SU-DHL-6 (cell line): ENCODE measurements around the gene RAPGEF4.

ENCODE experiments used
- H2AFZ ChIP-seq: fragments of 200-600 bp; sonication (generic); 2 replicates; pipeline ENCODE4 v1.6.1; 2014; ENCODE audit warnings: low read depth, mild to moderate bottlenecking, moderate library complexity, mixed read lengths, antibody characterized with exemption, low read length; ENCODE audit not compliant: severe bottlenecking
- H3F3A ChIP-seq: fragments of 200-600 bp; shearing (Covaris generic); 2 replicates; pipeline ENCODE4 v1.6.0; 2016; ENCODE audit warnings: antibody characterized with exemption, mild to moderate bottlenecking; ENCODE audit not compliant: insufficient read depth
- H3K27ac ChIP-seq: fragments of 200-600 bp; sonication (generic); 2 replicates; pipeline ENCODE4 v1.5.1; 2016; ENCODE audit warnings: low read depth, mild to moderate bottlenecking, low read length, moderate library complexity, mixed read lengths
- H3K27me3 ChIP-seq: fragments of 200-600 bp; sonication (generic), shearing (Covaris generic); 2 replicates; pipeline ENCODE4 v1.6.0; 2014; ENCODE audit warnings: mild to moderate bottlenecking, low read length
- H3K36me3 ChIP-seq: fragments of 200-600 bp; sonication (generic); 2 replicates; pipeline ENCODE4 v1.6.1; 2014; ENCODE audit warnings: mild to moderate bottlenecking, low read length, mixed read lengths
- H3K4me2 ChIP-seq: fragments of 300-600, 200-600 bp; shearing (Covaris generic), sonication (generic); 2 replicates; pipeline ENCODE4 v1.6.0; 2014; ENCODE audit warnings: low read length, low read depth, mild to moderate bottlenecking; ENCODE audit not compliant: poor library complexity, severe bottlenecking
- H3K4me3 ChIP-seq: fragments of 200-600 bp; sonication (generic); 2 replicates; pipeline ENCODE4 v1.5.1; 2014; ENCODE audit warnings: antibody characterized with exemption, low read length, mild to moderate bottlenecking, mixed read lengths; ENCODE audit not compliant: insufficient read depth, poor library complexity, severe bottlenecking
- H3K79me2 ChIP-seq: fragments of 200-600 bp; sonication (generic); 2 replicates; pipeline ENCODE4 v1.6.1; 2014; ENCODE audit warnings: mild to moderate bottlenecking, low read length, moderate library complexity; ENCODE audit not compliant: insufficient read depth
- H3K9ac ChIP-seq: fragments of 200-600 bp; sonication (generic); 2 replicates; pipeline ENCODE4 v1.7.0; 2014; ENCODE audit warnings: mild to moderate bottlenecking, low read length
- H3K9me2 ChIP-seq: fragments of 200-600 bp; sonication (generic); replicated peaks from 2 replicates; pipeline ENCODE4 v1.6.1; 2014; ENCODE audit warnings: low read length; ENCODE audit not compliant: insufficient read depth
- H3K9me3 ChIP-seq: fragments of 200-600 bp; sonication (generic); 2 replicates; pipeline ENCODE4 v1.6.1; 2014; ENCODE audit warnings: low read length, mixed read lengths; ENCODE audit not compliant: insufficient read depth
- H4K20me1 ChIP-seq: fragments of 200-600 bp; sonication (generic); 2 replicates; pipeline ENCODE4 v1.6.1; 2014; ENCODE audit warnings: low read depth, mild to moderate bottlenecking, antibody characterized with exemption, low read length, moderate library complexity, mixed read lengths
- EZH2phosphoT487 ChIP-seq: fragments of 200-600 bp; sonication (generic), shearing (Covaris generic); conservative IDR thresholded peaks from 2 replicates; pipeline ENCODE4 v1.6.1; 2018; ENCODE audit warnings: mild to moderate bottlenecking, antibody characterized with exemption, low read length, moderate library complexity, mixed read lengths
- TF ChIP-seq, protein P1 (sequence below): fragments of 200-600 bp; sonication (generic); IDR thresholded peaks from one replicate; pipeline ENCODE4 v1.5.1; 2017; ENCODE audit warnings: antibody characterized with exemption, mild to moderate bottlenecking, low read length, moderate library complexity; ENCODE audit not compliant: insufficient read depth, poor library complexity, severe bottlenecking

Gene RAPGEF4

GRCh38 chr2:172860336-172860707, 124.7 kb downstream of the RAPGEF4 start:
- Histone ChIP-seq H3K36me3 (no peaks in the 10 kb centered on the region), H2AFZ (no peak overlapping the region), H3F3A (no peaks in the 10 kb centered on the region), H3K9me3 (no peaks in the 10 kb centered on the region), H3K4me3 (no peak overlapping the region), H3K79me2 (no peaks in the 10 kb centered on the region), H3K9ac (no peak overlapping the region), H3K27ac (no peak overlapping the region), H3K9me2 (no peaks in the 10 kb centered on the region), H3K4me2 (no peak overlapping the region), H3K27me3 (no peaks in the 10 kb centered on the region), H4K20me1 (no peaks in the 10 kb centered on the region)
- TF ChIP-seq EZH2phosphoT487, result no peak
- TF ChIP-seq, protein P1, sequence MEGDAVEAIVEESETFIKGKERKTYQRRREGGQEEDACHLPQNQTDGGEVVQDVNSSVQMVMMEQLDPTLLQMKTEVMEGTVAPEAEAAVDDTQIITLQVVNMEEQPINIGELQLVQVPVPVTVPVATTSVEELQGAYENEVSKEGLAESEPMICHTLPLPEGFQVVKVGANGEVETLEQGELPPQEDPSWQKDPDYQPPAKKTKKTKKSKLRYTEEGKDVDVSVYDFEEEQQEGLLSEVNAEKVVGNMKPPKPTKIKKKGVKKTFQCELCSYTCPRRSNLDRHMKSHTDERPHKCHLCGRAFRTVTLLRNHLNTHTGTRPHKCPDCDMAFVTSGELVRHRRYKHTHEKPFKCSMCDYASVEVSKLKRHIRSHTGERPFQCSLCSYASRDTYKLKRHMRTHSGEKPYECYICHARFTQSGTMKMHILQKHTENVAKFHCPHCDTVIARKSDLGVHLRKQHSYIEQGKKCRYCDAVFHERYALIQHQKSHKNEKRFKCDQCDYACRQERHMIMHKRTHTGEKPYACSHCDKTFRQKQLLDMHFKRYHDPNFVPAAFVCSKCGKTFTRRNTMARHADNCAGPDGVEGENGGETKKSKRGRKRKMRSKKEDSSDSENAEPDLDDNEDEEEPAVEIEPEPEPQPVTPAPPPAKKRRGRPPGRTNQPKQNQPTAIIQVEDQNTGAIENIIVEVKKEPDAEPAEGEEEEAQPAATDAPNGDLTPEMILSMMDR, result no peak

- Histone ChIP-seq H3K79me2 (no peaks in the 10 kb centered on the region), H4K20me1 (no peaks in the 10 kb centered on the region), H3K4me2 (no peak overlapping the region), H3K9me2 (no peaks in the 10 kb centered on the region), H2AFZ (no peak overlapping the region), H3K27ac (no peak overlapping the region), H3K27me3 (no peaks in the 10 kb centered on the region), H3K9me3 (no peaks in the 10 kb centered on the region), H3K9ac (no peak overlapping the region), H3K36me3 (no peaks in the 10 kb centered on the region), H3K4me3 (no peak overlapping the region), H3F3A (no peaks in the 10 kb centered on the region)
- no peak for TF ChIP-seq EZH2phosphoT487
- TF ChIP-seq, protein P1, result no peak
Observed at GRCh38 chr2:172861098-172861497, 125.5 kb downstream of the RAPGEF4 start.

DNA sequence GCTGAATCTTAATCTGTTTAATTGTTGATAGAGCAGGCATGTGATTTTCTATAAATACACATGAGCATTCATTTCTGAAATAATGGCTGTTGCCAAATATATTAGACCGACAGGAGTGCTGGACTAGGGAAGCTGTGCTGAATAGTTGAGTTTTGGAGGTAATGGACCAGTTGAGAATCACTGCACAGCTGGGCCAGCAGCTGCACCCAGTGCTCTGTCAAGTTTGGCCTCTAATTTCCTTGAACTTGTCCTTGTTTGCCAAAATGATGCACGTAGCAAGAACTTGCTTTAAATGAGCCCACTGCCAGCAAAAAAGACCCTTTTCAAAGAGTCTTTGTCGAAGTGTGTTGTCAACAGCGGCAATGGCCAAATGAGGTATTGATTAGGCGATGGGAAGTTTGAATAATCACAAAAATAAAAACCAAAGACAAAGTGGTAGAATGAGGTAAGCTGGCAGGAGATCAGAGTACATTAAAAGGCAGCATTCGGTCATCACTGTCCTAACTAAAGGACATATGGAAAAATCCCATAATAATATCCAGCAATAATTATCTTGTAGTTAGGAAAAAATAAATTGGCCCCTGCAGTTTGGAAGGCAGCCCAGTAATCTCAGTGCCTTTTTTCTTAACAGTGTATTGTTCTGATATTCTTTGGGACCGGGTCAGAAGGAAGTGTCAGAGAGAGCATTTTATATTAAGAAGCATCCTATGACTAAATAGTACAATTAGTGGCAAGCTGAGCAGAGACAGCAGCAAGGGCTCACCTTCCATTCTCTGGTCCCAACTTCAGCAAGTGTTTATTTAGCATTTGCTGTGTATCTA, 126.2 kb downstream of the RAPGEF4 start:
- no peaks in the 10 kb centered on the region for H3F3A ChIP-seq
- H3K9me2 ChIP-seq, result no peaks in the 10 kb centered on the region
- no peak overlapping the region for H2AFZ ChIP-seq
- no peak for TF ChIP-seq EZH2phosphoT487
- TF ChIP-seq, protein P1, result no peak
- no peaks in the 10 kb centered on the region for H3K79me2 ChIP-seq
- no peaks in the 10 kb centered on the region for H4K20me1 ChIP-seq
- no peaks in the 10 kb centered on the region for H3K9me3 ChIP-seq
- no peak overlapping the region for H3K4me3 ChIP-seq
- no peak overlapping the region for H3K9ac ChIP-seq
- H3K36me3 ChIP-seq, result no peaks in the 10 kb centered on the region
- no peak overlapping the region for H3K27ac ChIP-seq
- no peak overlapping the region for H3K4me2 ChIP-seq
- H3K27me3 ChIP-seq, result no peaks in the 10 kb centered on the region
